NCI-H446 (cell line): ENCODE measurements around the gene TSPAN2.

ENCODE experiments used
- DNase-seq, 2 experiments: peaks; one replicate each; lab custom pipeline; 2025; lab: John Stamatoyannopoulos, UW

The TSPAN2 gene

GRCh38 chr1:115089420-115090185, at the start of gene TSPAN2:
Gene TSPAN2, minus strand, starts transcription at chr1:115089503. Its CDS starts 71 bp downstream, at chr1:115089432.
- DNase-seq: no peak

GRCh38 chr1:115138973-115139372, 49.7 kb upstream of the TSPAN2 start:
- DNase-seq: peak; percentile 63 to 83

- no peak for DNase-seq
These were observed 49.0 kb upstream of the TSPAN2 start for GRCh38 chr1:115138271-115138670.

- no peak for DNase-seq
These were observed 47.9 kb upstream of the TSPAN2 start for GRCh38 chr1:115137191-115137590.

- DNase-seq: no peak
These were observed 47.4 kb upstream of the TSPAN2 start for GRCh38 chr1:115136706-115137105.

GRCh38 chr1:115136106-115136505, 46.8 kb upstream of the TSPAN2 start:
- DNase-seq: no peak

- no peak for DNase-seq
These were observed 46.4 kb upstream of the TSPAN2 start for GRCh38 chr1:115135681-115136080.

GRCh38 chr1:115134850-115135480, 45.7 kb upstream of the TSPAN2 start:
- DNase-seq: no peak

- DNase-seq: no peak
These were observed 44.9 kb upstream of the TSPAN2 start for GRCh38 chr1:115134231-115134630.

- no peak for DNase-seq
These were observed 44.1 kb upstream of the TSPAN2 start for GRCh38 chr1:115133440-115133839.

GRCh38 chr1:115130786-115131185, 41.5 kb upstream of the TSPAN2 start:
- no peak for DNase-seq

- no peak for DNase-seq
These were observed 39.9 kb upstream of the TSPAN2 start for GRCh38 chr1:115129071-115129640.

- no peak for DNase-seq
These were observed 38.2 kb upstream of the TSPAN2 start for GRCh38 chr1:115127539-115127938.

- DNase-seq: no peak
These were observed 37.2 kb upstream of the TSPAN2 start for GRCh38 chr1:115126516-115126915.

- DNase-seq: no peak
These were observed 33.8 kb upstream of the TSPAN2 start for GRCh38 chr1:115123116-115123515.

GRCh38 chr1:115121793-115122192, 32.5 kb upstream of the TSPAN2 start:
- no peak for DNase-seq

- no peak for DNase-seq
These were observed 31.0 kb upstream of the TSPAN2 start for GRCh38 chr1:115120296-115120695.

- DNase-seq: no peak
These were observed 29.3 kb upstream of the TSPAN2 start for GRCh38 chr1:115118611-115119010.

- no peak for DNase-seq
These were observed 28.8 kb upstream of the TSPAN2 start for GRCh38 chr1:115118086-115118485.

- no peak for DNase-seq
These were observed 28.0 kb upstream of the TSPAN2 start for GRCh38 chr1:115117298-115117697.

GRCh38 chr1:115116512-115116911, 27.2 kb upstream of the TSPAN2 start:
- no peak for DNase-seq

GRCh38 chr1:115115521-115116161, 26.3 kb upstream of the TSPAN2 start:
- DNase-seq: no peak

GRCh38 chr1:115114308-115114707, 25.0 kb upstream of the TSPAN2 start:
- no peak for DNase-seq
